HG02588 (cell line): ENCODE measurements around the gene NFS1.
"Not testable (repeated sequence)": the region's sequence is repeated elsewhere in the genome, so short reads cannot be mapped to it uniquely, and the experiment has no call there.

Source experiments
- ATAC-seq: cut with Tn5 transposase; IDR thresholded peaks from one replicate; pipeline ENCODE4 v1.9.1; 2021; ENCODE audit warnings: mild to moderate bottlenecking, moderate library complexity; ENCODE audit not compliant: unreplicated experiment

Gene NFS1

DNA sequence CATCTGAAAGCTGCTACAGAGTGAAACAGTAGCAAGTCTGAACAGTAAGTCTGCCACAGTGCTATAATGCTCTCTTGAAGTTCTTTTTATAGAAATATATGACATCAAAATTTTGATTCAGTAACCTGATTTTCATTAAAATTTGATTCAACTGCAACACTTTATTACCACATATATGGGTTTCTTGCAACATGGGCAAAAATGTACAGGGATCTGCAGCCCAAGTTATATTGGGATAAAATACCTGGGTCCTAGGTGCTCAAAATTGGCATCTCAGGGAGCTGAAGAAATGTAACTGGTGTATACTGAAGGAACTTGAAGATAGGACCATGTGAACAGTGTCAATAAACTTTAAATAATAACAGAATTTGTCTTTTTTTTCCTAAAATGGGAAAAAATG lies 10.9 kb upstream of the NFS1 start:
- ATAC-seq = no peak

DNA sequence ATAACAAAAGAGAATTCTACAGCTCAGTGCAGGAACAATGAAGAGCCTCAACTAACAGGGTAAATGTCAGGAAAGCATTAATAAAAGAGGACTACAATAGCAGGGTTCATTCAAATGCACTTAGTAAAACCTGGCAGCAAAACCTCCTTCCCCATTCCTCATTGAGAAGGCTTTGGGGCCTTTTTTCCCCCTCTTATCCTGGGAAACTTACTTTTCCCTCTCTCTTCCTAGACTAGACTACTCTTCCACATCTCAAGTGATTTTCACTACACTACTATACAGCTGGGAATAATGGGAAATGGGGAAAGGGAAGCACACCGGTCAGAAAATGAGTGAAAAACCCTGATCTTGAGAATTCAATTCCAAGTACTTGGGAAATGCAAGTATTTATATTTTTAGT lies 10.1 kb upstream of the NFS1 start:
- ATAC-seq = no peak

DNA sequence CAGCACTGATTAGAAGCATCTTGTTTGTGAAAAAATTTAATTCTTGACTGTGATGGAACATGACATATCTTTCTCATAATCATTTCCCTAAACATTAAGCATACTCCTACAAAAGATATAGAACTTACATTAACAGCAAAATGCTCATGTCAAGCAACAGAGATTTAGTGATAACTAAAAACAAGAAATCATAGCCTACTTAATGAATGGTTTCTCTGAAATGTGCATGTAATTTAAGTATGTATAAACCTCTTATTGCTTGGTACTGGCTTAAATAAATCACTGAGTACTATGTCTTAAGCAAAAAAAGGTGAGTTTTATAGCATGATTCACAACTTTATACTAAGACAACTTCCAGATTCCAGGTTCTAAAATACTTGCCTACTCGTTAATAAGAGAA lies 9.3 kb upstream of the NFS1 start:
- ATAC-seq = no peak

DNA sequence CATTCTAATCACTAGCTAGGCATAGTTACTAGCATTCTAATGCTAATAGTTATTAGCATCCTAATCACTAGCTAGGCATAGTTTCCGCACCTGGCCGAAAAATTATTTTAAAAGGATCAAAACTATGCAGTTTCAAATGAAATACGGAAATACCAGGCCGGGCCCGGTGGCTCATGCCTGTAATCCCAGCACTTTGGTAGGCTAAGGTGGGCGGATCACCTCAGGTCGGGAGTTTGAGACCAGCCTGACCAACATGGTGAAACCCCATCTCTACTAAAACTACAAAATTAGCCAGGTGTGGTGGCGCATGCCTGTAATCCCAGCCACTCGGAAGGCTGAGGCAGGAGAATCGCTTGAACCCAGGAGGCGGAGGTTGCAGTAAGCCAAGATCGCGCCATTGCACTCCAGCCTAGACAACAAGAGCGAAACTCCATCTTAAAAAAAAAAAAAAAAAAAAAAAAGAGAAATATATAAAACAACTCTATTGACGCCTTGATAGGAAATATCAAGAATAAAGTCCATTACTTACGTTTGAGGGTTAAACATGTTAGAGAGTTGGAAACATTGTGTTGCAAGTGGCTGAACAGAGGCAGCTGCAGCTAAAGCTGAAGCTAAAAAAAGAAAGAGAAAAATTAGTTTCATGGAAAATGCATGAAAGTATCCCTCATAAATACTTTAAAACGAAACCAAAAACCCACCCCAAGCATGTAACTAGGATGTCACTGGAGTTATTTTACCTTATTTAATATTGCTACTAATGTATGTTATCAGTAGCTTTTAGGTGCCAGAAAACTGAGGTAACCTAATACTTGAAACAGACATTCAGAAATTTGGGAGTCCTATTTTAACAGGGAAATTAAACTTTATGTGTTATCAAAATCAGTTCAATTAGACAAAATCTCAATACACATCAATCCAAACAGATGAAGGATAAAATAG lies 7.7 kb upstream of the NFS1 start:
- ATAC-seq = not testable (repeated sequence)

DNA sequence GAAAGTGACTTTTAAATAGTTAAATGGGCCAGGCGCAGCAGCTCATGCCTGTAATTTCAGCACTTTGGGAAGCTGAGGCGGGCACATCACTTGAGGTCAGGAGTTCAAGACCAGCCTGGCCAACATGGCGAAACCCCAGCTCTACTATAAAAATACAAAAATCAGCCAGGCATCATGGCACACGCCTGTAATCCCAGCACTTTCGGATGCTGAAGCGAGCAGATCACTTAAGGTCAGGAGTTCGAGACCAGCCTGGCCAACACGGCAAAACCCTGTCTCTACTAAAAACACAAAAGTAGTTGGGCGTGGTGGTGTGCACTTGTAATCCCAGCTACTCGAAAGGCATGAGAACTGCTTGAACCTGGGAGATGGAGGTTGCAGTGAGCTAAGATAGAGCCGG lies 6.7 kb upstream of the NFS1 start:
- not testable (repeated sequence) for ATAC-seq

DNA sequence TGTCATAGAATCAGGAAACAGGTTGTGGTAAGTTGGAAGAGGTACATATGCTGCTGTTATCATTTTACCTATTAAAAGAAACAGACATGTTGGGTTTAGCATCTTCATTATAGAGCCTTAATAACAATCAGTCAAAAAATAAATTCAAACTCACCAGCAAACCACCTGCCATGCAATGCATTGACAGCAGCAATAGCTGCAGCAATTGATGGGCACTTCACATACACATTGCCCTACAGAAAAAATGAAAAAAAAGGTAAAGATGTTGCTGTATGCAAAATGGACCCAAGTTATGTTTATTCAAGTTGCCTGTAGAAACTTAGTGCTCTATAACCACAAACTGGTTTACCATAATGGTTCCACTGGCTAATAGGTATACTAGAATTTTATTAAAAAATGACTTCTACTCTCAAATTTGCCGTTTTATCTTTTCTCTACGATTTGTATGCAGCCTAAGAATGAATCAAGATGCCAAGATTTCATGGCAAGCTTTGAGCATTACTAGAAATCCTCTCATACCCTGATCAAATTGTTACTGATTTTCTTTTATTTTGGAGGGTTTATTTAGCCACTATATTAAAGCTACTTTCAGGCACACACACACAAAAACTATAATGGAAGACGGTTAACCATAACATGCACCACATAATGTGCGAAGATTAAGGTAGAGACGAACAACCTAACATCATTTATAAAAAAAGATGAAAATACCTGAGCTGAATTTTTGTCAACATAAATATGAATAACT lies 5.5 kb upstream of the NFS1 start:
- ATAC-seq = no peak

DNA sequence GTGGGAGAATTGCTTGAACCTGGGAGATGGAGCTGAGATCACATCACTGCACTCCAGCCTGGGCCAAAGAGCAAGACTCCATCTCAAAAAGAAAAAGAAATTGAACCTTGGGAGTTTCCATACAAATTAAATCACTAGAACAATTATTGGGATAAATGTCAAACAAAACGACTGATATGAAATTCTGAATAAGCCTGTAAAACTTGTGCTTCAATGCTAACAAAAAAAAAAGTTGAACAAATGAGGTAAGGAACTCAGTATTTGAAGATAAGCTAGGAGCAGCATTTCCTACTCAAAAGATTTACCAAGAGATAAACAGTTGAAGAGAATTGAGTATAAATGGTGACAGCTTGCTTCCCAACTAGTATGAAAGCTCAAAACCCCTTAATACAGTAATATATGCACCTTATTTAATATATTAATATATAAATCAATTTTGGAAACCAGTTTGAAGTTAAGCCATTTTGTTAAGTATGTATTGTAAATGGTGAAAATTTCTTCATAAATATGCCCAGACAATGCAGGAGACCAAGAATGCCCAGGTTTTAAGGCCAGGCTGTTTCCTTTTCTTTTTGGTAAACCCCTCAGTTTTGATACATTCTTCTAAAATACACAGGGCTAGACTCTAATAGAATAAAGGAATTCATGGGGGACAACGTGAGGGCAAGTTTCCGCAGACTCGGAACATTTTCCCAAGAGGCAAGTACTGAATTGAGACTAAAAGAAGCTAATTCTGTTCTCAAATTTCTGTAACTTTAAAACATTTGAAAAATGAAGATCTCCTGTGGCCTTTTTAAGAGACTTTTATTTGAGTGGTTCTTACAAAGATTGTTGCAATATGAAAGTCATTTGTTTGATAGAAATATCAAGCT lies 3.9 kb upstream of the NFS1 start:
- no peak for ATAC-seq

DNA sequence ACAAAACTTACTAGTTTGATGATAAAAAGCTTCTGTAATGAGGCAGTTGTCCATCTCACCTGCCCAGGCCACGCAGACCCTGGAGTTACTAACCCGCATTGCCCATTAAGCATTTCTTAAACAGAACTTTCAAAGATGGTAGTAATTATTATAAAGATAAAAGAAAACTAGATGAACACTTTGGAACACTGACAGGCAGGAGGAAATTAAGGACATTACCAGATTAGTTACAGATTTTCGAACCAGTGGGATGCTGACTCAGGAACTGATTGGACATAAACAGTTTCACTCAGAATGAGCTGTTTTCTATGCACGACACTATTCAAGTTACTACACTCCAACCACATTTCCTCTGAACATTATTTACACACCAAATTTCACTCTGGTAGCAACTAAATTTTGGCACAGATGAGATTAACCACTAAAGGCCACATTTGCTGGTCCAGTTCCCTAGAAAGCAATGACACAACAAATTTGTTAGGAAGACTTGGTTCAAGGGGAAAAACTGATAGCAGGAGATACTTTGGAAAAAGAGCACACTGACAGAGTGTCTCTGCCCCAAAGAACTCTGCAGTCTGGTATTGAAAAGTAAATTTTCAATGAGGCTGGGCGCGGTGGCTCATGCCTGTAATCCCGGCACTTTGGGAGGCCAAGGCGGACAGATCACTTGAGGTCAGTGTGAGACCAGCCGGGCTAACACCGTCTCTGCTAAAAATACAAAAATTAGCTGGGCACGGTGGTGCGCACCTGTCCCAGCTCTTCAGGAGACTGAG lies 3.1 kb upstream of the NFS1 start:
- no peak for ATAC-seq

DNA sequence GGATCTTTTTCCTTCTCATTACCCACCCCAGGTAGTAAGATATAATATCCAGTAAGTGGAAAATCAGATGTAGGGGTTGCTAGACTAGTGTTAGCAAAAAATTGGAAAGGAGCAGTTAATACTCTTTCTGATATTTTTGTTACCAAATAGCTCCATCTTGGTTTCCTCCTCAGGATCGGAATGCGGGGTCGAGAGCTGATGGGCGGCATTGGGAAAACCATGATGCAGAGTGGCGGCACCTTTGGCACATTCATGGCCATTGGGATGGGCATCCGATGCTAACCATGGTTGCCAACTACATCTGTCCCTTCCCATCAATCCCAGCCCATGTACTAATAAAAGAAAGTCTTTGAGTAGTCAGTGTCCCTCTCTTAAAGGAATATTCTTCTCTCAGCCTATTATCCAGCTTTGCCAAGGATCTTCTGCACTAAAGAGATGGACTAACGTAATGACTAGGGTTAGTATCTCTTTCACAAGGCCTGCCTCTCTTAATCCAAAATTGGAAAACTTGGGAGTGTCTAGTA lies 1.5 kb upstream of the NFS1 start:
- ATAC-seq = no peak

DNA sequence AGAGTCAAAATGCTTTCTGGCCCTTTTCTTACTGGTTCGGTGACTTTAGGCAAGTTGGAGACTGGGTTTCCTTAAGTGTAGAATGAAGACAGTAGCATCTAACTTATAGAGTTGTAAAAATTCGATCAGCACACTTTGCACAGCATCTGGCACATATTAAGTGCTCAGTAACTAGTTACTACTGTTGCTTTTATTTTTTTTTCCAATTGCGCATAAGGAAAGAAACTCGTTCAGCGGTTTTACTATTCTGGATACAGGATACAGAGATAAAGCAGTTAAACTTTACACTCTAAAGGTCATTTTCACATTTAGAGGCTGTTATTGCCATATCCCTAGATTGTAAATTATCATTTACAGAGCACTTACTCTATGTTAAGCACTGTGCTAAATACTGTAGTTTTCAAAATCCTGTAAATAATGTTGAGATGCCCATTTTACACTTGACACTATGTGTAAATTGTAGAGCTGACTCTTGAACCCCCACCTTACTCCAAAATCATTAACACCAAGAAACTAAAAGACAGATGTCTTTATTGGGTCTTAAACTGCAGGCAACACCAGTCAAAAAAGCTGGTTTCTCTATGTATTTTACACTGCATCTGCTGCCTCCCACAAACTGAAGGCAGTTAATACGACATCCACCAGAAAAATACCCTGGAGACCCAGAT lies 939 bp upstream of the NFS1 start:
- no peak for ATAC-seq

DNA sequence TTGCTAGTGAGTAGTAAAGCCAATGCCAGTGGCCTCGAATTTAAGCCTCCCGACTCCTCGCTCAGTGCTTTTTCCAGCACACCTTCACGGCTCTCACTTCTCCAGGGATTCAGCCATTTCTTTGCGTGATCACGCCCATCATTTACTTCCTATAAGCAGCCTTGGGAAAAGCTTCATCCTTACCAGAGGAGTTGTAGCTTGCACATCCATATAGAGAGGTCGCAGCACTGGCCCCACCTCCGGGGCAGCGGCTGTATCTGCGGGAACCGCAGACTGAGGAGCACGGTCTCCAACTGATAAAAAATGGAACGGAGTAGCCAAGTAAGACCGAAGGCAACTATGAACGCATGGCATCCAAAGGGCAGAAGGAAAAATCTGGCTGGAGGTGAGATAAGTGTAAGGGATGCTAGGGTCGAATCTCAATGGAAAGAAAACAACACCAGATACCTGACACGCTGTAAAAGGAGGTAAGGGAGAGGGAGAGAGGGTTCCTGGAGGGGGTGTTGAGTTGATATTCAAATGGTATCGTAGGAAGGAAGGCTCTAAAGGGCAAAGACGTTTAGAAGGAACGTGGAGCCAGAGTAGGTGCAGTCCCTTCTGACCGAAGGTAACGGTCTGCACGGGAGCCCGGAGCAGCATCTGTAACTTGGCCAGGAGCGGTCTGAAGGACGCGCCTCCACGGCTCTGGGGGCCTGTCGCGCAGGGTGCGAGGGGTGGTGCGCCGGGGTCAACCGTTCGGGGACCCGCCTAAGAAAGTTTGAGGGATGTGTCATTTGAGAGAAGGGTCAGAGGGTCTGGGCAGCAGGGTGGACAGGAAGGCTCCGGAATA lies 640 bp downstream of the NFS1 start:
- ATAC-seq = peak; percentile 29

DNA sequence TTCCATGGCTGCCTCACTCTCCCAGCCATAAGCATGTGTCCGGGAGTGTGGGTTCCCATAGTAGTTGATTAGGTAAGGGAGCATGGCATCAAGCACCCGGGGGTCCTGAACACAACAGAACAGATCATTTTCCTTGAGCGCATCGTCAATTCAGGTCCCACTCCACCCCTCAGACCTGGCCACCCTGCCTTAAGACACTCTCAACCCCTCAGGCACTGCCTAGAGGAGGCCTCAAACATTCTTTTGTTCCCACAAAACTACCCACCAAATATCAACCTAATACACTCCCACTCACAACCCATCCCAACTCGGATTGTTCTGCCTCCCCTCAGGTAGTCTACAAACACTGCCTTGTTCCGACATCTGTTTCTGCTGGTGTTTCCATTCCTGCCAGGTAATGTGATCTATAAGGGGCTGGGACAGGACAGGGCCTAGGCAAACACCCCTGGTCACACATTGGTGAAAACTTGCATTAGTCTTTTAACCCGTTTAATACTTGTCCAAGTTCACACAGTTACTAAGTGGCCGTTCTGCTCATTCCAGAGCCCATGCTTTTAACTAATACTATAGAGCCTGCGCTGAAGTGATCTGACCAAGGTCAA lies 1.4 kb downstream of the NFS1 start:
- no peak for ATAC-seq

DNA sequence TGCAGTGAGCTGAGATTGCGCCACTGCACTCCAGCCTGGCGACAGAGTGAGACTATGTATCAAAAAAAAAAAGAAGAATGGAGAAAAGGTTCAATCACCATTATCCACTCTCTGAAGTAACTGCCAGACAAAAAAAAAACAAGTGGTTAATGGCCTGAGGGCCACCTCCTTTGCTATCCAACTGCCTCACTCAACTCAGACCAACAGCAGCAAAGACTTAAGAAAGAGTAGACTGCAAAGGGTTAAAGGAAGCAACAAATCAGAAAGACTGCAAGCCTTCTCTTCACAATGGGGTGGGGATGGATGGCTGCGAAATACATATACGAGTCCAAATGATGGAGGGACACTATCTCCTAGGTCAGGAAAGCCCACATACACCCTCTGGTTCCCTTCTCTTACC lies 3.2 kb downstream of the NFS1 start:
- ATAC-seq = no peak

DNA sequence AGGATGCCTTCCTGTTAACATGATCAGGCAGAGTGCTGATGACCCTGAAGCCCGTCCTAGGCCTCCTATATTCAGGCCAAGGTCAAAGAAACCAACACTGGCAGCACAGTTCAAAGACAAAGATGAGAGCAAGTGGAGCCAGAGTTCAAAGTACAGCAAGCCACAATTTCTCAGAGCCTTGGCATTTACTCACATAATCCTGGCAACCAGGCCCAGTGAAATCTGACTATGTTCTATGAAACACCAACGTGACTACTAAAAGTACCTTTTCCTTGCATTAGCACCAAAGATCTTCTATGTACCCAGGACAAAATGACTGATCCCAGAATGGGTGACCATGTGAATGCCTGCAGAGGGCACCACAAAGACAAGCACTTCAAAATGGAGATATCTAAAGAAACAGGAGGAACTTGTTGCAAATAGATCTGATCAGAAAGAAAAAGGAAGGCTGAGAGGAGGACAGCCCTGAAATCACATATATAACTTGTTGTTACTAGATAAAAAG lies 3.9 kb downstream of the NFS1 start:
- ATAC-seq = no peak

DNA sequence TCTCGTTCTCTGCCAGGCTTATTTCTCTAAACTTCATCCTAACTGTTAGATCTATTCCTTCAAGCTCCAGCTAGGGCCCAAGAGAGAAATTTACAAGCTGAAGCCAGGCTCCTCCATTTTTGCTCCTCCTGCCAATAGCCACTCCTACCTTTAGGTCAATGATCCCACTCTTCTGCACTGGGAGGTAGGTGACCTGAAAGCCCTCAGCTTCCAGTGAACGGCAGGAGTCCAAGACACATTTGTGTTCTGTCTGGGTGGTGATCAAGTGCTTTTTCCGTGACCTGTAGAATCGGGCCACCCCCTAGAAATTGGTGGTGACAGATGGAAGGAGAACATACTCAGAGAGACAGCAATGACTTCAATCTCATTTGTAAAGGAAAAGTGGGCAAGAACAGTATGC lies 8.9 kb downstream of the NFS1 start:
- ATAC-seq = no peak

DNA sequence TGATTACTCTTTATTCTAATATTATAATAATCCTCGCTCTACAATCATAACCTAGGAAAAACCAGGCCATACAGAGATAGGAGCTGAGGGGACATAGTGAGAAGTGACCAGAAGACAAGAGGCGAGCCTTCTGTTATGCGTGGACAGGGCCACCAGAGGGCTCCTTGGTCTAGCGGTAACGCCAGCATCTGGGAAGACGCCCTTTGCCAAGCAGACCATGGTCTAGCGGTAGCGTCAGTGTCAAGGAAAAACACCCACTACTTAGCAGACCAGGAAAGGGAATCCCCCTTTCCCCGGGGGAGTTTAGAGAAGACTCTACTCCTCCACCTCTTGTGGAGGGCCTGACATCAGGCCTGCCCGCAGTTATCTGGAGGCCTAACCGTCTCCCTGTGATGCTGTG lies 12.3 kb downstream of the NFS1 start:
- not testable (repeated sequence) for ATAC-seq

DNA sequence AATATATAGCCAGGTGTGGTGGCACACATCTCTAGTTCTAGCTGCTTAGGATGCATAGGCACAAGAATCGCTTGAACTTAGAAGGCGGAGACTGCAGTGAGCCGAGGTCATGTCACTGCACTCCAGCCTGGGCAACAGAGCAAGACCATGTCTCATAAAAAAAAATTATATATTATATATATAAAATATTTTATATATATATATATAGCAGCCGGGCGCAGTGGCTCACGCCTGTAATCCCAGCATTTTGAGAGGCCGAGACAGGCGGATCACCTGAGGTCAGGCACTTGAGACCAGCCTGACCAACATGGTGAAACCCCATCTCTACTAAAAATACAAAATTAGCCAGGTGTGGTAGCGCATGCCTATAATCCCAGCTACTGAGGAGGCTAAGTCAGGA lies 13.8 kb downstream of the NFS1 start:
- ATAC-seq = not testable (repeated sequence)

DNA sequence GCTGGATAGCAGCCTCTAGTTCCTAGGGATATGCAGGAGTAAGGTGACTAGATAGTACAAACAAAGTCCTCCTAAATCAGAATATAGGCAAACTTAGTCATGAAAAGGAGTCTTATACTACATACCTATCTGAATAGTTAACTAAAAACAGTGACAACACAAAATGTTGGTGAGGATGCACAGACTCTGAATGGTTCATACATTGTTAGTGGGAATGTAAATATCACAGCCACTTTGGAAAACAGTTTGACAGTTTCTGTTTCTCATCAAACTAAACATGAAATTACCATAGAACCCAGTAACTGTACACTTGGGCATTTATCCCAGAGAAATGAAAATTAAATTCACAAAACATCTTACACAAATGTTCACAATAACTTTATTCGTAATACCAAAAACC lies 17.2 kb downstream of the NFS1 start:
- ATAC-seq = no peak
